ENCODE measurements around the gene MYO3B. TPM values are rescaled to one million over a fixed set of nuclear protein-coding genes. Genes with fewer than 3 reads are reported as not detected.
A peak's percentile ranks its signal among the peaks of the same experiment; 100 is the strongest.
"Not testable (repeated sequence)": the region's sequence is repeated elsewhere in the genome, so short reads cannot be mapped to it uniquely, and the experiment has no call there.

MYO3B gene
- total RNA-seq, 1 donor from 2014 or later = 13.7 TPM

- Mint-ChIP-seq H3K27me3 (ENCODE audit: low read depth) (no peaks in the 10 kb centered on the region), H3K36me3 (ENCODE audit: low read depth) (peaks cover 4% of the 10 kb centered on the region), H3K4me1 (ENCODE audit: low read depth) (peaks cover 14% of the 10 kb centered on the region), H3K4me3 (ENCODE audit: low read depth) (no peak overlapping the region), H3K27ac (no peak overlapping the region), H3K9me3 (no peaks in the 10 kb centered on the region)
- intact Hi-C loops (cut with micrococcal nuclease) = no loop called here
- no peak for DNase-seq (ENCODE audit: low spot score)
Observed at GRCh38 chr2:170401187-170401586, 223.2 kb downstream of the MYO3B start.

GRCh38 chr2:170404846-170405245 lies 226.9 kb downstream of the MYO3B start:
- intact Hi-C loops (cut with micrococcal nuclease) = loop anchor here (5.0 kb wide), 2 partner anchors 83 to 307 kb away; no protein-coding TSS in a partner anchor
- no peak overlapping the region for H3K27ac Mint-ChIP-seq
- no peak overlapping the region for H3K4me3 Mint-ChIP-seq (ENCODE audit: low read depth)
- H3K9me3 Mint-ChIP-seq = no peaks in the 10 kb centered on the region
- DNase-seq (ENCODE audit: low spot score) = no peak
- peaks cover 13% of the 10 kb centered on the region for H3K4me1 Mint-ChIP-seq (ENCODE audit: low read depth)
- peaks cover 4% of the 10 kb centered on the region for H3K27me3 Mint-ChIP-seq (ENCODE audit: low read depth)
- H3K36me3 Mint-ChIP-seq (ENCODE audit: low read depth) = peaks cover 20% of the 10 kb centered on the region

- Mint-ChIP-seq H3K27ac (no peak overlapping the region), H3K4me1 (ENCODE audit: low read depth) (peaks cover 13% of the 10 kb centered on the region), H3K9me3 (no peaks in the 10 kb centered on the region), H3K4me3 (ENCODE audit: low read depth) (no peak overlapping the region), H3K27me3 (ENCODE audit: low read depth) (peaks cover 4% of the 10 kb centered on the region), H3K36me3 (ENCODE audit: low read depth) (peaks cover 23% of the 10 kb centered on the region)
- DNase-seq (ENCODE audit: low spot score) = no peak
- intact Hi-C loops (cut with micrococcal nuclease) = loop anchor here (5.0 kb wide), 2 partner anchors 83 to 307 kb away; no protein-coding TSS in a partner anchor
Observed at GRCh38 chr2:170405326-170405725, 227.4 kb downstream of the MYO3B start.

GRCh38 chr2:170408461-170409163 lies 230.7 kb downstream of the MYO3B start:
- Mint-ChIP-seq H3K4me3 (ENCODE audit: low read depth) (no peak overlapping the region), H3K9me3 (no peaks in the 10 kb centered on the region), H3K4me1 (ENCODE audit: low read depth) (peaks cover 17% of the 10 kb centered on the region), H3K27ac (peak overlapping the region; percentile 55), H3K36me3 (ENCODE audit: low read depth) (peaks cover 23% of the 10 kb centered on the region), H3K27me3 (ENCODE audit: low read depth) (peaks cover 4% of the 10 kb centered on the region)
- intact Hi-C loops (cut with micrococcal nuclease) = loop anchor here (2.0 to 5.0 kb wide), 3 partner anchors 86 to 404 kb away; no protein-coding TSS in a partner anchor
- DNase-seq (ENCODE audit: low spot score) = no peak

- Mint-ChIP-seq H3K27ac (peak overlapping the region; percentile 55), H3K9me3 (no peaks in the 10 kb centered on the region), H3K4me3 (ENCODE audit: low read depth) (peak overlapping the region; percentile 35), H3K36me3 (ENCODE audit: low read depth) (peaks cover 23% of the 10 kb centered on the region), H3K4me1 (ENCODE audit: low read depth) (peaks cover 17% of the 10 kb centered on the region), H3K27me3 (ENCODE audit: low read depth) (peaks cover 4% of the 10 kb centered on the region)
- DNase-seq (ENCODE audit: low spot score) = peak; percentile 60
- intact Hi-C loops (cut with micrococcal nuclease) = loop anchor here (2.0 to 5.0 kb wide), 3 partner anchors 87 to 404 kb away; no protein-coding TSS in a partner anchor
Observed at GRCh38 chr2:170409164-170409535, 231.2 kb downstream of the MYO3B start.

GRCh38 chr2:170411660-170412059 lies 233.7 kb downstream of the MYO3B start:
- Mint-ChIP-seq H3K27me3 (ENCODE audit: low read depth) (peaks cover 4% of the 10 kb centered on the region), H3K4me1 (ENCODE audit: low read depth) (peaks cover 12% of the 10 kb centered on the region), H3K9me3 (no peaks in the 10 kb centered on the region), H3K36me3 (ENCODE audit: low read depth) (peaks cover 28% of the 10 kb centered on the region), H3K4me3 (ENCODE audit: low read depth) (no peak overlapping the region), H3K27ac (no peak overlapping the region)
- DNase-seq (ENCODE audit: low spot score) = no peak
- intact Hi-C loops (cut with micrococcal nuclease) = no loop called here

GRCh38 chr2:170420961-170421687 lies 243.2 kb downstream of the MYO3B start:
- Mint-ChIP-seq H3K27me3 (ENCODE audit: low read depth) (no peaks in the 10 kb centered on the region), H3K9me3 (no peaks in the 10 kb centered on the region), H3K27ac (no peak overlapping the region), H3K4me3 (ENCODE audit: low read depth) (no peak overlapping the region), H3K36me3 (ENCODE audit: low read depth) (peaks cover 10% of the 10 kb centered on the region), H3K4me1 (ENCODE audit: low read depth) (no peaks in the 10 kb centered on the region)
- no peak for DNase-seq (ENCODE audit: low spot score)
- intact Hi-C loops (cut with micrococcal nuclease) = no loop called here

GRCh38 chr2:170423919-170424318 lies 246.0 kb downstream of the MYO3B start:
- Mint-ChIP-seq H3K27me3 (ENCODE audit: low read depth) (no peaks in the 10 kb centered on the region), H3K36me3 (ENCODE audit: low read depth) (peaks cover under 1% of the 10 kb centered on the region), H3K27ac (no peak overlapping the region), H3K9me3 (no peaks in the 10 kb centered on the region), H3K4me3 (ENCODE audit: low read depth) (no peak overlapping the region), H3K4me1 (ENCODE audit: low read depth) (no peaks in the 10 kb centered on the region)
- intact Hi-C loops (cut with micrococcal nuclease) = no loop called here
- no peak for DNase-seq (ENCODE audit: low spot score)

GRCh38 chr2:170425281-170425751 lies 247.4 kb downstream of the MYO3B start:
- DNase-seq (ENCODE audit: low spot score) = no peak
- intact Hi-C loops (cut with micrococcal nuclease) = no loop called here
- no peaks in the 10 kb centered on the region for H3K27me3 Mint-ChIP-seq (ENCODE audit: low read depth)

GRCh38 chr2:170428868-170429267 lies 250.9 kb downstream of the MYO3B start:
- no peak for DNase-seq (ENCODE audit: low spot score)
- intact Hi-C loops (cut with micrococcal nuclease) = no loop called here
- H3K27ac Mint-ChIP-seq = no peak overlapping the region
- no peaks in the 10 kb centered on the region for H3K27me3 Mint-ChIP-seq (ENCODE audit: low read depth)
- no peaks in the 10 kb centered on the region for H3K9me3 Mint-ChIP-seq
- H3K36me3 Mint-ChIP-seq (ENCODE audit: low read depth) = no peaks in the 10 kb centered on the region
- no peak overlapping the region for H3K4me3 Mint-ChIP-seq (ENCODE audit: low read depth)
- peaks cover 4% of the 10 kb centered on the region for H3K4me1 Mint-ChIP-seq (ENCODE audit: low read depth)

More at GRCh38 chr2:170425281-170425751, 247.4 kb downstream of the MYO3B start:
- Mint-ChIP-seq H3K36me3 (ENCODE audit: low read depth) (no peaks in the 10 kb centered on the region), H3K4me1 (ENCODE audit: low read depth) (peaks cover 4% of the 10 kb centered on the region), H3K4me3 (ENCODE audit: low read depth) (no peak overlapping the region), H3K9me3 (no peaks in the 10 kb centered on the region), H3K27ac (no peak overlapping the region)

- Mint-ChIP-seq H3K36me3 (ENCODE audit: low read depth) (peaks cover 3% of the 10 kb centered on the region), H3K27ac (no peak overlapping the region), H3K9me3 (no peaks in the 10 kb centered on the region), H3K27me3 (ENCODE audit: low read depth) (peaks cover 16% of the 10 kb centered on the region), H3K4me1 (ENCODE audit: low read depth) (peaks cover 28% of the 10 kb centered on the region), H3K4me3 (ENCODE audit: low read depth) (no peak overlapping the region)
- no peak for DNase-seq (ENCODE audit: low spot score)
- intact Hi-C loops (cut with micrococcal nuclease) = no loop called here
Observed at GRCh38 chr2:170432823-170433222, 254.9 kb downstream of the MYO3B start.

GRCh38 chr2:170433448-170433847 lies 255.5 kb downstream of the MYO3B start:
- peaks cover 16% of the 10 kb centered on the region for H3K27me3 Mint-ChIP-seq (ENCODE audit: low read depth)
- no peak overlapping the region for H3K27ac Mint-ChIP-seq
- peaks cover 28% of the 10 kb centered on the region for H3K4me1 Mint-ChIP-seq (ENCODE audit: low read depth)

GRCh38 chr2:170434396-170434795 lies 256.4 kb downstream of the MYO3B start:
- Mint-ChIP-seq H3K4me1 (ENCODE audit: low read depth) (peaks cover 28% of the 10 kb centered on the region), H3K27me3 (ENCODE audit: low read depth) (peaks cover 16% of the 10 kb centered on the region)
- H3K9me3 Mint-ChIP-seq; H3K36me3 Mint-ChIP-seq (ENCODE audit: low read depth); H3K27ac Mint-ChIP-seq; H3K4me3 Mint-ChIP-seq (ENCODE audit: low read depth); DNase-seq (ENCODE audit: low spot score); intact Hi-C loops (cut with micrococcal nuclease): not testable (repeated sequence)

More at GRCh38 chr2:170433448-170433847, 255.5 kb downstream of the MYO3B start:
- Mint-ChIP-seq H3K4me3 (ENCODE audit: low read depth) (no peak overlapping the region), H3K36me3 (ENCODE audit: low read depth) (peaks cover 3% of the 10 kb centered on the region), H3K9me3 (no peaks in the 10 kb centered on the region)
- no peak for DNase-seq (ENCODE audit: low spot score)
- intact Hi-C loops (cut with micrococcal nuclease) = no loop called here

All from activated T-helper 2 cell treated with anti-CD3 and anti-CD28 coated beads, Interferon-gamma antibody, Interleukin-2, Interleukin-4, amounts not matched to agents 10 μg/mL and 5 μg/mL and 100 μg/mL, durations not matched to agents 14 hours and 24 hours and 36 hours (primary cell).